ENCODE measurements around the gene RXFP3.

Gene RXFP3

DNA sequence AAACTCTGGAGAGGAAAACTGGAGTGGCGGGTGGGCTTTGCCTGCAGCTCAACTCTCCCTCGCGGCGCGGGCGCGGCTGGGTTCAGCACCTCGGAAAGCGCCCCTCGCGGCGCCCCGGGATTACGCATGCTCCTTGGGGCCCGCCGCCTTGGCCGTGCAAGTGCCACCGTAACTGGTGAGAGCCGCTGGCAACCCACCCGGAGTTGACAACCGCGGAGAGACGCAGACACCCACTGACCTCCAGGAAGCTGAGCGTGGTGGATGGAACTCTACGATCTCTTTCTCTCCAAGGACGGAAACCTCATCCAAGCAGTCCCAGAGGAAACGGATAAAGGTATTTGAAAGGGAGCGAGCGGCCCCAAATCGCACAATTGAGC is 194 bp upstream of the RXFP3 start:
- no peak overlapping the region; the same call in 1 of the 2 replicates for H3K4me3 ChIP-seq (ENCODE audit: low read depth, low read length)
- peak; percentile 69 for DNase-seq (ENCODE audit: low read depth)
- TF ChIP-seq, protein P1, sequence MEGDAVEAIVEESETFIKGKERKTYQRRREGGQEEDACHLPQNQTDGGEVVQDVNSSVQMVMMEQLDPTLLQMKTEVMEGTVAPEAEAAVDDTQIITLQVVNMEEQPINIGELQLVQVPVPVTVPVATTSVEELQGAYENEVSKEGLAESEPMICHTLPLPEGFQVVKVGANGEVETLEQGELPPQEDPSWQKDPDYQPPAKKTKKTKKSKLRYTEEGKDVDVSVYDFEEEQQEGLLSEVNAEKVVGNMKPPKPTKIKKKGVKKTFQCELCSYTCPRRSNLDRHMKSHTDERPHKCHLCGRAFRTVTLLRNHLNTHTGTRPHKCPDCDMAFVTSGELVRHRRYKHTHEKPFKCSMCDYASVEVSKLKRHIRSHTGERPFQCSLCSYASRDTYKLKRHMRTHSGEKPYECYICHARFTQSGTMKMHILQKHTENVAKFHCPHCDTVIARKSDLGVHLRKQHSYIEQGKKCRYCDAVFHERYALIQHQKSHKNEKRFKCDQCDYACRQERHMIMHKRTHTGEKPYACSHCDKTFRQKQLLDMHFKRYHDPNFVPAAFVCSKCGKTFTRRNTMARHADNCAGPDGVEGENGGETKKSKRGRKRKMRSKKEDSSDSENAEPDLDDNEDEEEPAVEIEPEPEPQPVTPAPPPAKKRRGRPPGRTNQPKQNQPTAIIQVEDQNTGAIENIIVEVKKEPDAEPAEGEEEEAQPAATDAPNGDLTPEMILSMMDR (IDR thresholded peaks at IDR 0.05; ENCODE audit: insufficient read depth, low read depth, low read length, missing control alignments) = peak; percentile 24

DNA sequence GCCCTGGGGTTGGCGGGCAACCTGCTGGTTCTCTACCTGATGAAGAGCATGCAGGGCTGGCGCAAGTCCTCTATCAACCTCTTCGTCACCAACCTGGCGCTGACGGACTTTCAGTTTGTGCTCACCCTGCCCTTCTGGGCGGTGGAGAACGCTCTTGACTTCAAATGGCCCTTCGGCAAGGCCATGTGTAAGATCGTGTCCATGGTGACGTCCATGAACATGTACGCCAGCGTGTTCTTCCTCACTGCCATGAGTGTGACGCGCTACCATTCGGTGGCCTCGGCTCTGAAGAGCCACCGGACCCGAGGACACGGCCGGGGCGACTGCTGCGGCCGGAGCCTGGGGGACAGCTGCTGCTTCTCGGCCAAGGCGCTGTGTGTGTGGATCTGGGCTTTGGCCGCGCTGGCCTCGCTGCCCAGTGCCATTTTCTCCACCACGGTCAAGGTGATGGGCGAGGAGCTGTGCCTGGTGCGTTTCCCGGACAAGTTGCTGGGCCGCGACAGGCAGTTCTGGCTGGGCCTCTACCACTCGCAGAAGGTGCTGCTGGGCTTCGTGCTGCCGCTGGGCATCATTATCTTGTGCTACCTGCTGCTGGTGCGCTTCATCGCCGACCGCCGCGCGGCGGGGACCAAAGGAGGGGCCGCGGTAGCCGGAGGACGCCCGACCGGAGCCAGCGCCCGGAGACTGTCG is 976 bp downstream of the RXFP3 start:
- no peak for DNase-seq (ENCODE audit: low read depth)
- no peak overlapping the region for H3K4me3 ChIP-seq (ENCODE audit: low read depth, low read length)
- TF ChIP-seq, protein P1 (IDR thresholded peaks at IDR 0.05; ENCODE audit: insufficient read depth, low read depth, low read length, missing control alignments) = no peak

DNA sequence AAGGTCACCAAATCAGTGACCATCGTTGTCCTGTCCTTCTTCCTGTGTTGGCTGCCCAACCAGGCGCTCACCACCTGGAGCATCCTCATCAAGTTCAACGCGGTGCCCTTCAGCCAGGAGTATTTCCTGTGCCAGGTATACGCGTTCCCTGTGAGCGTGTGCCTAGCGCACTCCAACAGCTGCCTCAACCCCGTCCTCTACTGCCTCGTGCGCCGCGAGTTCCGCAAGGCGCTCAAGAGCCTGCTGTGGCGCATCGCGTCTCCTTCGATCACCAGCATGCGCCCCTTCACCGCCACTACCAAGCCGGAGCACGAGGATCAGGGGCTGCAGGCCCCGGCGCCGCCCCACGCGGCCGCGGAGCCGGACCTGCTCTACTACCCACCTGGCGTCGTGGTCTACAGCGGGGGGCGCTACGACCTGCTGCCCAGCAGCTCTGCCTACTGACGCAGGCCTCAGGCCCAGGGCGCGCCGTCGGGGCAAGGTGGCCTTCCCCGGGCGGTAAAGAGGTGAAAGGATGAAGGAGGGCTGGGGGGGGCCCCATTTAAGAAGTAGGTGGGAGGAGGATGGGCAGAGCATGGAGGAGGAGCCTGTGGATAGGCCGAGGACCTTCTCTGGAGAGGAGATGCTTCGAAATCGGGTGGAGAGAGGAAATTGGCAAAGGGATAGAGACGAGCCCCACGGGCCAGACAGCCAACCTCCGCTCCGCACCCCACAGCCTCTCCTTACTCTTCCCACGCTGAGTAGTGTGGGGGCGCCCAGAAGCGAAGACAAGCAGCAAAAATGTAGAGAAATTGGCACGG is 1.7 kb downstream of the RXFP3 start:
- TF ChIP-seq, protein P1 (IDR thresholded peaks at IDR 0.05; ENCODE audit: insufficient read depth, low read depth, low read length, missing control alignments) = no peak
- H3K4me3 ChIP-seq (ENCODE audit: low read depth, low read length) = no peak overlapping the region
- DNase-seq (ENCODE audit: low read depth) = no peak

DNA sequence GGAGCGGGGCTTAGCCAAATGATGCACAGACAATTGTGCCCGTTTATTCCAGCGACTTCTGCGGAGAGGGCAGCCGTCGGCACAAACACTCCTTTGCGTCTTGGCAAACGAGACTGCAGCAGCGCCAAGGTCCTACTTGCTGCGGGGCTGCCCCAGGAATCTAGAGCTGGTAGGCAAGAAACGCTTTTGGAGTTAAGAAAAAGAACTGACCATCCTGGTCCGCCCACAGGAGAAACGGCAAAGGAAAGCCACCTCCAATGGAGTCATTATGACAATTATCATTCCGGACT is 2.3 kb downstream of the RXFP3 start:
- TF ChIP-seq, protein P1 (IDR thresholded peaks at IDR 0.05; ENCODE audit: insufficient read depth, low read depth, low read length, missing control alignments) = no peak
- no peak for DNase-seq (ENCODE audit: low read depth)
- H3K4me3 ChIP-seq (ENCODE audit: low read depth, low read length) = no peak overlapping the region

DNA sequence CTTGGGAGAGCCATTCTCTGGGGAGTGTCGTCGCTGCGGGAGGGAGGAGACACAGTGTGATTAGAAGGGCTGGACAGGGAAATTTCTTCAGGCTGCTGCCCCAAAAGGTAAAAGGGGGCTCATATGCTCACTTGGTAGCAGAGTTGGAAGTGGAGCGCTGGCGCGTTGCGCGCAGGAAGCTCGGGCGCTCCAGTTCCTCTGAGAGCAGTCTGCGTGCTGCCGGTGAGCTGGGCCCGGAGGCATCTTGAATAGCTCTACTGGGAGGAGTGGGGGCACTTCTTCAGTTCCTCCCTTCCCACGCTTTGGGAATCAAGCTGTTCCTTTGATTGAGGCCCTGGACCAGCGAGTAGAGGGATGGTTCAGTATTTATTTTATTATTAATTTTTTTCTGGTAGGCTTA is 2.7 kb downstream of the RXFP3 start:
- DNase-seq (ENCODE audit: low read depth) = no peak
- no peak overlapping the region for H3K4me3 ChIP-seq (ENCODE audit: low read depth, low read length)
- TF ChIP-seq, protein P1 (IDR thresholded peaks at IDR 0.05; ENCODE audit: insufficient read depth, low read depth, low read length, missing control alignments) = no peak

DNA sequence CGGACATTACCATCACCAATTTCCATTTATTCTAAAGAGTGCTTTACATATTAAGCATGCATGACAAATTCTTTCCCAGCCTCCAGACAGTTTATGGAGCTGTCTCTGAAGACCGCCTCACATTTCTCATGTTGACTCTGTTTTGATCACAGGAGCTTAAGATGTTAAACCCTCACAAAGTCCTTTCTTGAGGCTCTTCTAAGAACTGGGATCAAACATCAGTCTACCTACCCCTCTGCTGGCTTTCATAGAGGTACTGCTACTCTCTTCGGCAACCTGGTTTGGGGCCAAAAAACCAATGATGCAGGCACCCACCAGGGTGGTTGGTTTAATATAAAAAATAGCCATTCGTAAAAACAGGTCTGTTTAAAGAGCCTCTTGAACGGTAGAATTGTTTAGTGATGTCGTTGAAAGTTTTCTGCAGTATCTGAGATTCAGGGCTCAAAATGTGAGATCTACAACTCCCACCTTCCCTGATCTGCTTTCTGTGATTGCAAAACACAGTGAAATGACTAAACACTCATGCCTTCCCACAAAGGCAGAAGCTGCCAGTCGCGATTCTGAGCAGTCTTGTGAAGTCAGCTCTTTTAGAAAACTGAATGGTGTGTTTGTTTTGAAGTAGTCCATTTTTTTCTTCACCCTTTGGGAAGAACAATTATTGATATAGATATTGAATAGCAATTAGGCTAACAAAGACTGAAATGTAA is 3.5 kb downstream of the RXFP3 start:
- H3K4me3 ChIP-seq (ENCODE audit: low read depth, low read length) = no peak overlapping the region
- DNase-seq (ENCODE audit: low read depth) = no peak
- TF ChIP-seq, protein P1 (IDR thresholded peaks at IDR 0.05; ENCODE audit: insufficient read depth, low read depth, low read length, missing control alignments) = no peak
